Heart left ventricle (tissue), 16 donors: ENCODE results near the gene GGT6. TPM values are rescaled to one million over a fixed set of nuclear protein-coding genes. Genes with fewer than 3 reads are reported as not detected.

ENCODE experiments used
- ATAC-seq, 4 donors: fragments of 200-7000 bp; cut with Tn5 transposase; one replicate each; pipeline ENCODE4 v1.9.1; 2020 to 2022; ENCODE audit warnings: moderate library complexity in 4 of 4, mild to moderate bottlenecking in 3 of 4, moderate number of reproducible peaks in 1 of 4
- DNase-seq, 5 donors: peaks; one replicate each; pipeline ENCODE4 v3.0.0-alpha.2; 2020
- H3K27ac ChIP-seq, 12 donors: fragments of 200-600 bp; sonication (generic) in 4 of 12; one replicate each; pipeline versions ENCODE4 v1.5.0 to v1.8.0; 2016 to 2022; ENCODE audit warnings: mild to moderate bottlenecking in 2 of 12
- H3K27me3 ChIP-seq, 9 donors: fragments of 200-600 bp; sonication (generic) in 2 of 9; one replicate each; pipeline versions ENCODE4 v1.5.1 to v1.8.0; 2016 to 2022; ENCODE audit warnings: mild to moderate bottlenecking in 3 of 9
- H3K36me3 ChIP-seq, 9 donors: fragments of 200-600 bp; sonication (generic) in 2 of 9; one replicate each; pipeline versions ENCODE4 v1.5.0 to v1.8.0; 2018 to 2022; ENCODE audit warnings: mild to moderate bottlenecking in 2 of 9
- H3K4me1 ChIP-seq, 12 donors: fragments of 200-600 bp; sonication (generic) in 4 of 12; one replicate each; pipeline versions ENCODE4 v1.5.0 to v1.8.0; 2016 to 2022; ENCODE audit warnings: mild to moderate bottlenecking in 3 of 12
- H3K4me3 ChIP-seq, 12 donors: fragments of 200-600 bp; sonication (generic) in 4 of 12; one replicate each; pipeline versions ENCODE4 v1.5.0 to v1.8.0; 2017 to 2022; ENCODE audit warnings: mild to moderate bottlenecking in 9 of 12, moderate library complexity in 4 of 12
- H3K9me3 ChIP-seq, 12 donors: fragments of 200-600 bp; sonication (generic) in 4 of 12; one replicate each; pipeline versions ENCODE4 v1.5.0 to v1.8.0; 2016 to 2022; ENCODE audit warnings: mild to moderate bottlenecking in 1 of 12
- CTCF ChIP-seq, 12 donors: fragments of 200-600 bp; sonication (generic) in 4 of 12; IDR thresholded peaks; one replicate each; pipeline versions ENCODE4 v1.5.0 to v1.8.0; 2018 to 2022; ENCODE audit warnings: antibody characterized with exemption in 12 of 12, mild to moderate bottlenecking in 5 of 12
- POLR2A ChIP-seq, 2 donors: fragments of 450-650 bp; IDR thresholded peaks; one replicate each; pipeline ENCODE4 v1.6.1; 2017; ENCODE audit warnings: antibody characterized with exemption in 2 of 2, mild to moderate bottlenecking in 2 of 2, moderate library complexity in 2 of 2
- WGBS, 4 donors: extraction: QIAGEN DNeasy Blood & Tissue Kit in 2 of 4; methylation state at CpG; one replicate each; pipeline versions ENCODE4 v1.1.5 to v1.1.7; 2013 to 2018; 5-methylcytosine and 5-hydroxymethylcytosine counted together
- intact Hi-C, 10 donors: fragments of 100-400 bp; cut with DNase I; formaldehyde crosslinking; loops; one replicate each; pipeline versions ENCODE4 v1.11.1 to v1.14.2; 2022
- polyA plus RNA-seq, 2 donors: library from polyadenylated mRNA; stranded (reverse); fragments of 200-250 nt; gene quantifications; one replicate each; pipeline ENCODE4 v1.2.3, GENCODE V29; 2013
- total RNA-seq, 9 donors: library from RNA; depleted of rRNA in 2 of 9; stranded (reverse); fragments of >200 nt in 2 of 9; fragmentation: NEBNext Ultra II Directional in 3 of 9; extraction: Animal tissue kit (Norgen Biotek cat#: 25700) in 3 of 9; gene quantifications; one replicate each; pipeline versions ENCODE4 v1.1.0 to v1.2.4, GENCODE V29; 2016 to 2023
- donor health status: ischemic (EF 13 %, LVEDD 7.1; RV severe dilation, severe dysfunction).
- donor health status: healthy with polysubstance abuse.
- donor health status: DM: no; HTN: yes; CAD: no.
- donor health status: DM: no; HTN: no; CAD: no.
- donor health status: ischemic (EF 25% LVEDD 6.9; RV normal size, moderate dysfunction).
- donor health status: ischemic (EF 25% LVEDD 5.7; RV mildly dilated, moderate dysfunction).
- donor health status: healthy.
- donor health status: DM: yes; HTN: yes; CAD: no.
- donor health status: ischemic (EF 35%, LVEDD 5.7; RV mildly dilated, moderate dysfunction).
- donor health status: nonischemic (EF 11% LVEDD 7.7; RV severe dilation, severe dysfunction).
- donor health status: DM: yes; HTN: yes; CAD: no.
- donor health status: PGD.
- donor health status: ischemic (EF 29% LVEDD 5.4; RV normal size, mild dysfunction).
- donor health status: nonischemic (EF 23%, LVEDD 6.1; RV moderate dilation, normal function).

GGT6 gene
- total and polyA plus RNA-seq, 11 donors = not detected

- H3K27ac ChIP-seq = no peak overlapping the region
- H3K4me1 ChIP-seq = peaks cover under 1 to 42% (median 24%) of the 10 kb centered on the region in 12 donors
Measured at GRCh38 chr17:4542726-4543191, 17.6 kb downstream of the GGT6 start.

GRCh38 chr17:4542003-4542725, 18.2 kb downstream of the GGT6 start:
- H3K27me3 ChIP-seq = no peaks in the 10 kb centered on the region
- H3K4me1 ChIP-seq = peaks cover 4 to 48% (median 30%) of the 10 kb centered on the region in 12 donors
- ATAC-seq (no peak), DNase-seq (peak in 2 of 5 donors; percentile 17 to 56)
- no peak overlapping the region for H3K4me3 ChIP-seq
- H3K9me3 ChIP-seq = no peaks in the 10 kb centered on the region
- peaks cover 0 to 84% (median 64%) of the 10 kb centered on the region in 9 donors for H3K36me3 ChIP-seq
- no peak for TF ChIP-seq POLR2A (IDR thresholded peaks at IDR 0.05)
- no peak for TF ChIP-seq CTCF (IDR thresholded peaks at IDR 0.05)
- peak overlapping the region in 5 of 12 donors; percentile 37 to 80 (median 55) for H3K27ac ChIP-seq
- intact Hi-C loops = loop anchor here in 4 of 10 donors (5.0 to 10.0 kb wide), 2 partner anchors 117 to 120 kb away; no protein-coding TSS in a partner anchor
- 92 to 97% (median 93%) methylated on average over 13 to 14 of the region's 14 CpGs for WGBS, 4 donors

More at GRCh38 chr17:4542726-4543191, 17.6 kb downstream of the GGT6 start:
- no peaks in the 10 kb centered on the region for H3K27me3 ChIP-seq
- ATAC-seq (no peak), DNase-seq (peak in 1 of 5 donors; percentile 27)
- intact Hi-C loops = loop anchor here in 4 of 10 donors (5.0 to 10.0 kb wide), 2 partner anchors 118 to 120 kb away; no protein-coding TSS in a partner anchor
- H3K36me3 ChIP-seq = peaks cover 0 to 90% (median 70%) of the 10 kb centered on the region in 9 donors
- WGBS, 4 donors = 94 to 97% (median 96%) methylated on average over 19 of the region's 19 CpGs
- no peak for TF ChIP-seq POLR2A (IDR thresholded peaks at IDR 0.05)
- no peak for TF ChIP-seq CTCF (IDR thresholded peaks at IDR 0.05)
- no peak overlapping the region for H3K4me3 ChIP-seq
- H3K9me3 ChIP-seq = no peaks in the 10 kb centered on the region

- peaks cover 0 to 77% (median 57%) of the 10 kb centered on the region in 9 donors for H3K36me3 ChIP-seq
- ATAC-seq (peak in 1 of 4 donors; percentile 9), DNase-seq (peak in 2 of 5 donors; percentile 30 to 65)
- WGBS, 4 donors = 61 to 92% (median 72%) methylated on average over 2 to 29 of the region's 29 CpGs
- H3K4me1 ChIP-seq = peaks cover 7 to 55% (median 36%) of the 10 kb centered on the region in 12 donors
- H3K9me3 ChIP-seq = no peaks in the 10 kb centered on the region
- H3K27ac ChIP-seq = peak overlapping the region in 10 of 12 donors; percentile 34 to 80 (median 52)
- peak in 5 of 12 donors; percentile 7 to 29 (median 22) for TF ChIP-seq CTCF (IDR thresholded peaks at IDR 0.05)
- no peak for TF ChIP-seq POLR2A (IDR thresholded peaks at IDR 0.05)
- intact Hi-C loops = loop anchor here in 5 of 10 donors (2.0 to 10.0 kb wide), 3 partner anchors 117 to 121 kb away; no protein-coding TSS in a partner anchor
- no peaks in the 10 kb centered on the region for H3K27me3 ChIP-seq
- peak overlapping the region in 1 of 12 donors; percentile 7 for H3K4me3 ChIP-seq
Measured at GRCh38 chr17:4541328-4542002, 18.9 kb downstream of the GGT6 start.
